IMR-90 (cell line): ENCODE data around the gene SSX2IP. TPM values are rescaled to one million over a fixed set of nuclear protein-coding genes. Genes with fewer than 3 reads are reported as not detected.

Source experiments
- ATAC-seq: fragments of 200-7000 bp; cut with Tn5 transposase; 2 replicates; pipeline ENCODE4 v1.9.1; 2020; ENCODE audit warnings: low read depth, mild to moderate bottlenecking, moderate library complexity
- BruUV-seq: library from RNA; stranded (reverse); fragments of 400-500 nt; replicated peaks from 2 replicates; lab custom pipeline; 2021; lab: Mats Ljungman, UMichigan
- CTCF ChIA-PET: fragments of 300-600 bp; formaldehyde crosslinking; extraction: SDS; loops from one replicate; lab custom pipeline; 2021; ENCODE audit warnings: antibody characterized with exemption; lab: Yijun Ruan, JAX
- POLR2A ChIA-PET: fragments of 300-600 bp; sonication (Branson Sonifier 250); formaldehyde crosslinking; loops from one replicate; lab custom pipeline; 2022; ENCODE audit warnings: antibody characterized with exemption; ENCODE audit not compliant: unreplicated experiment; lab: Charles Lee
- DNase-seq: peaks from one replicate; pipeline ENCODE4 v3.0.0; 2013
- H2AFZ ChIP-seq: replicated peaks from 2 replicates; pipeline ENCODE3; 2013; ENCODE audit warnings: low read length, mild to moderate bottlenecking; ENCODE audit not compliant: poor library complexity
- H2AK5ac ChIP-seq: 2 replicates; pipeline ENCODE4 v1.6.1; 2013; ENCODE audit warnings: low read depth, low read length, inconsistent platforms
- H2AK9ac ChIP-seq: replicated peaks from 2 replicates; pipeline ENCODE3; 2013; ENCODE audit warnings: mild to moderate bottlenecking, low read depth, low read length, moderate library complexity; ENCODE audit not compliant: poor library complexity
- H2BK120ac ChIP-seq: 2 replicates; pipeline ENCODE4 v1.6.1; 2013; ENCODE audit warnings: low read depth, low read length, inconsistent platforms
- H2BK15ac ChIP-seq: 3 replicates; pipeline ENCODE4 v1.6.1; 2013; ENCODE audit warnings: low read depth, low read length, inconsistent platforms
- H2BK20ac ChIP-seq: 2 replicates; pipeline ENCODE4 v1.6.1; 2013; ENCODE audit warnings: low read depth, mild to moderate bottlenecking, inconsistent platforms, low read length, moderate library complexity
- H2BK5ac ChIP-seq: 2 replicates; pipeline ENCODE4 v1.6.1; 2013; ENCODE audit warnings: mild to moderate bottlenecking, low read depth, low read length, inconsistent platforms; ENCODE audit not compliant: poor library complexity, severe bottlenecking
- H3K14ac ChIP-seq: replicated peaks from 2 replicates; pipeline ENCODE4 v1.6.1; 2013; ENCODE audit warnings: low read depth, low read length, inconsistent platforms
- H3K18ac ChIP-seq: 2 replicates; pipeline ENCODE4 v1.6.1; 2013; ENCODE audit warnings: low read depth, low read length, control low read depth
- H3K23ac ChIP-seq: 2 replicates; pipeline ENCODE4 v1.6.1; 2013; ENCODE audit warnings: low read depth, low read length, inconsistent platforms
- H3K27ac ChIP-seq: 2 replicates; pipeline ENCODE4 v1.5.1; 2013; ENCODE audit warnings: mild to moderate bottlenecking, control low read depth, low read length; ENCODE audit not compliant: insufficient read depth
- H3K27me3 ChIP-seq: 2 replicates; pipeline ENCODE4 v1.6.1; 2013; ENCODE audit warnings: low read length; ENCODE audit not compliant: control insufficient read depth, insufficient read depth
- H3K36me3 ChIP-seq: 2 replicates; pipeline ENCODE4 v1.6.1; 2013; ENCODE audit warnings: low read length, mixed read lengths; ENCODE audit not compliant: control insufficient read depth, insufficient read depth
- H3K4ac ChIP-seq: 2 replicates; pipeline ENCODE4 v1.6.1; 2013; ENCODE audit warnings: low read depth, low read length, inconsistent platforms
- H3K4me1 ChIP-seq: 2 replicates; pipeline ENCODE4 v1.6.1; 2013; ENCODE audit warnings: low read length, mixed read lengths; ENCODE audit not compliant: control insufficient read depth, insufficient read depth
- H3K4me2 ChIP-seq: 2 replicates; pipeline ENCODE4 v1.6.1; 2013; ENCODE audit warnings: low read depth, mild to moderate bottlenecking, control low read depth, low read length, moderate library complexity
- H3K4me3 ChIP-seq: 2 replicates; pipeline ENCODE4 v1.5.1; 2013; ENCODE audit warnings: low read depth, mild to moderate bottlenecking, control low read depth, low read length, moderate library complexity; ENCODE audit not compliant: insufficient read depth
- H3K56ac ChIP-seq: 2 replicates; pipeline ENCODE4 v1.6.1; 2013; ENCODE audit warnings: low read length, inconsistent platforms; ENCODE audit not compliant: insufficient read depth; ENCODE audit errors: extremely low read depth
- H3K79me1 ChIP-seq, 2 experiments: 2 replicates each; pipeline ENCODE4 v1.6.1; 2013; ENCODE audit warnings: low read length in 2 of 2, inconsistent platforms in 1 of 2, low read depth in 1 of 2
- H3K9ac ChIP-seq: 2 replicates; pipeline ENCODE4 v1.6.1; 2013; ENCODE audit warnings: low read depth, low read length, control low read depth
- H3K9me1 ChIP-seq: 2 replicates; pipeline ENCODE4 v1.6.1; 2013; ENCODE audit warnings: low read length, inconsistent platforms; ENCODE audit not compliant: insufficient read depth
- H3K9me3 ChIP-seq: 2 replicates; pipeline ENCODE4 v1.6.1; 2013; ENCODE audit warnings: low read length; ENCODE audit not compliant: control insufficient read depth, insufficient read depth
- H4K20me1 ChIP-seq: 2 replicates; pipeline ENCODE4 v1.6.1; 2013; ENCODE audit warnings: low read length, inconsistent platforms; ENCODE audit not compliant: insufficient read depth
- H4K5ac ChIP-seq: 2 replicates; pipeline ENCODE4 v1.6.1; 2013; ENCODE audit warnings: mild to moderate bottlenecking, low read depth, low read length, control low read depth
- H4K8ac ChIP-seq, 2 experiments: 2 replicates each; pipeline ENCODE4 v1.6.1; 2013; ENCODE audit warnings: low read depth in 2 of 2, low read length in 2 of 2, control low read depth in 1 of 2, inconsistent platforms in 1 of 2
- H4K91ac ChIP-seq: 2 replicates; pipeline ENCODE4 v1.6.1; 2013; ENCODE audit warnings: low read depth, low read length, inconsistent platforms; ENCODE audit not compliant: insufficient read depth
- BHLHE40 ChIP-seq: fragments of 150-350 bp; IDR thresholded peaks from 2 replicates; pipeline ENCODE4 v1.6.1; 2016; ENCODE audit warnings: mild to moderate bottlenecking, low read depth, low read length
- CEBPB ChIP-seq: IDR thresholded peaks from 2 replicates; pipeline ENCODE4 v1.6.1; 2012; ENCODE audit warnings: low read depth, low read length, improper control_type of control experiment
- CHD1 ChIP-seq: IDR thresholded peaks from 2 replicates; pipeline ENCODE4 v1.6.1; 2012; ENCODE audit warnings: low read depth, low read length, improper control_type of control experiment
- FOS ChIP-seq: fragments of 150-350 bp; IDR thresholded peaks from 2 replicates; pipeline ENCODE4 v1.6.1; 2016; ENCODE audit warnings: low read depth, low read length
- MAFK ChIP-seq: IDR thresholded peaks from 2 replicates; pipeline ENCODE4 v1.6.1; 2012; ENCODE audit warnings: low read depth, low read length, improper control_type of control experiment
- MAZ ChIP-seq: IDR thresholded peaks from 2 replicates; pipeline ENCODE4 v1.6.1; 2012; ENCODE audit warnings: low read depth, mild to moderate bottlenecking, low read length, improper control_type of control experiment, moderate library complexity, borderline replicate concordance
- MXI1 ChIP-seq: IDR thresholded peaks from 2 replicates; pipeline ENCODE4 v1.6.1; 2012; ENCODE audit warnings: low read depth, mild to moderate bottlenecking, low read length, moderate library complexity, borderline replicate concordance
- NFE2L2 ChIP-seq: fragments of 150-350 bp; IDR thresholded peaks from 2 replicates; pipeline ENCODE4 v1.6.1; 2016; ENCODE audit warnings: low read depth, mild to moderate bottlenecking, low read length
- POLR2A ChIP-seq: IDR thresholded peaks from 2 replicates; pipeline ENCODE4 v1.6.1; 2012; ENCODE audit warnings: mild to moderate bottlenecking, low read depth, low read length
- RAD21 ChIP-seq: IDR thresholded peaks from 2 replicates; pipeline ENCODE4 v1.6.1; 2012; ENCODE audit warnings: low read length, improper control_type of control experiment
- RCOR1 ChIP-seq: IDR thresholded peaks from 2 replicates; pipeline ENCODE4 v1.6.1; 2012; ENCODE audit warnings: mild to moderate bottlenecking, low read length, improper control_type of control experiment; ENCODE audit not compliant: insufficient replicate concordance
- RFX5 ChIP-seq: IDR thresholded peaks from 2 replicates; pipeline ENCODE4 v1.8.0; 2012; ENCODE audit warnings: low read depth, mild to moderate bottlenecking, low read length, moderate library complexity
- SMC3 ChIP-seq: fragments of 150-350 bp; IDR thresholded peaks from 2 replicates; pipeline ENCODE4 v1.6.1; 2016; ENCODE audit warnings: low read depth, mild to moderate bottlenecking, antibody characterized with exemption, low read length, moderate library complexity
- WGBS, 2 experiments: methylation state at CpG; one replicate each; pipeline versions ENCODE4 v1.1.5 to v1.1.7; 2013; ENCODE audit warnings: missing lambda C conversion rate in 2 of 2; ENCODE audit not compliant: insufficient read length in 1 of 2; ENCODE audit errors: extremely low coverage in 2 of 2; 5-methylcytosine and 5-hydroxymethylcytosine counted together
- dilution Hi-C: fragments of 300-500 bp; cut with HindIII; formaldehyde crosslinking; loops from one replicate; pipeline ENCODE4 v1.14.3; 2018; ENCODE audit warnings: low sequenced_read_pairs; ENCODE audit not compliant: unreplicated experiment
- in situ Hi-C: fragments of 300-500 bp; cut with MboI; formaldehyde crosslinking; loops from 3 replicates; pipeline ENCODE4 v1.14.3; 2019; ENCODE audit warnings: low sequenced_read_pairs, inconsistent platforms, mixed read lengths
- intact Hi-C: fragments of 100-400 bp; cut with micrococcal nuclease; formaldehyde crosslinking; loops from 2 replicates; pipeline ENCODE4 v1.10.0; 2022
- polyA plus RNA-seq, 3 experiments: library from polyadenylated mRNA; depleted of rRNA; stranded (reverse); fragments of >200 nt; gene quantifications; 2 replicates each; pipeline ENCODE4 v1.2.3, GENCODE V29; 2012; ENCODE audit warnings: low replicate concordance in 1 of 3
- total RNA-seq: library from RNA; depleted of rRNA; stranded (reverse); fragments of >200 nt; gene quantifications from 2 replicates; pipeline ENCODE4 v1.2.3, GENCODE V29; 2012
- TF ChIP-seq, protein P1 (sequence below): fragments of 150-350 bp; IDR thresholded peaks from 2 replicates; pipeline ENCODE4 v1.6.1; 2017; ENCODE audit warnings: mild to moderate bottlenecking, antibody characterized with exemption, low read length, low read depth
- TF ChIP-seq, protein P2 (sequence below): fragments of 150-350 bp; IDR thresholded peaks from 2 replicates; pipeline ENCODE4 v1.6.1; 2016; ENCODE audit warnings: low read depth, mild to moderate bottlenecking, low read length, moderate library complexity, borderline replicate concordance

SSX2IP gene
- total and polyA plus RNA-seq, 2 of the 4 experiments (the other 2 are of a cell fraction) = 7.7 to 13.4 TPM

DNA sequence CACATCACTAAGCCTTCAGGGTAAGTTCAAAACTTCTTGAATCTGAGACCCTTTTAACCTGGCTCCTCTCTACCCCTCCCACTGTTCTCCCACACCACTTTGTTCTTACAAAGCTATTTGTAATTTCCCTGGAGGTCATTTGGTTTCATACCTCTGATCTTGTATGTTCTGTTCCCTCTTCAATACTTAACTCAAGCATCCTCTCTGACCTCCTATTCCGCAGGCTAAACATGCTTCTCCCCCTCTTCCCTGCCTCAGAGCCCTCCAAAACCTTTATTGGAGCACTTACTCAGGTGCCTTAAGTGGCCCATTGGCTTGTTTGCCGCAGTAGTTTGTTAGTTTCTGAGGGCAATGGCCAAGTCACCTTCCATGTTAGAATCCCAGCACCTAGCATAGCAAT, 54.8 kb downstream of the SSX2IP start:
- no peak for DNase-seq
- Histone ChIP-seq H3K9ac (no peak overlapping the region), H3K27ac (no peak overlapping the region), H3K4me3 (no peak overlapping the region), H4K8ac (no peak overlapping the region), H3K4ac (no peak overlapping the region), H3K79me1 (no peaks in the 10 kb centered on the region), H3K4me1 (peaks cover 2% of the 10 kb centered on the region), H3K36me3 (no peaks in the 10 kb centered on the region), H3K27me3 (no peaks in the 10 kb centered on the region; the same call in 1 of the 2 replicates), H2BK5ac (no peak overlapping the region), H2BK20ac (no peak overlapping the region), H3K18ac (no peak overlapping the region), H4K91ac (no peak overlapping the region), H3K23ac (no peak overlapping the region), H3K14ac (no peak overlapping the region), H2AK5ac (no peak overlapping the region), H3K9me1 (no peaks in the 10 kb centered on the region; the same call in 1 of the 2 replicates), H2BK120ac (no peak overlapping the region), H3K9me3 (peaks cover 3% of the 10 kb centered on the region; the same call in 1 of the 2 replicates), H2AK9ac (no peak overlapping the region), H3K56ac (no peak overlapping the region), H4K20me1 (no peaks in the 10 kb centered on the region), H2BK15ac (no peak overlapping the region), H4K5ac (no peak overlapping the region), H3K4me2 (no peak overlapping the region), H2AFZ (no peak overlapping the region)
- POLR2A ChIA-PET = no interaction called here
- intact Hi-C loops (no loop called here), dilution Hi-C loops (no loop called here), in situ Hi-C loops (no loop called here)
- ATAC-seq = no peak
- no TSS peak for BruUV-seq
- WGBS, 2 experiments = no CpG with 5 or more reads among the region's 2 CpGs
- CTCF ChIA-PET = interaction anchor here (1.1 kb wide), 1 partner anchor 13 kb away, joined by 3 read pairs; no protein-coding TSS in a partner anchor
- TF ChIP-seq FOS = no peak
- TF ChIP-seq, protein P1, sequence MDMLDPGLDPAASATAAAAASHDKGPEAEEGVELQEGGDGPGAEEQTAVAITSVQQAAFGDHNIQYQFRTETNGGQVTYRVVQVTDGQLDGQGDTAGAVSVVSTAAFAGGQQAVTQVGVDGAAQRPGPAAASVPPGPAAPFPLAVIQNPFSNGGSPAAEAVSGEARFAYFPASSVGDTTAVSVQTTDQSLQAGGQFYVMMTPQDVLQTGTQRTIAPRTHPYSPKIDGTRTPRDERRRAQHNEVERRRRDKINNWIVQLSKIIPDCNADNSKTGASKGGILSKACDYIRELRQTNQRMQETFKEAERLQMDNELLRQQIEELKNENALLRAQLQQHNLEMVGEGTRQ = no peak
- TF ChIP-seq POLR2A = no peak
- no peak for TF ChIP-seq RAD21
- TF ChIP-seq, protein P2, sequence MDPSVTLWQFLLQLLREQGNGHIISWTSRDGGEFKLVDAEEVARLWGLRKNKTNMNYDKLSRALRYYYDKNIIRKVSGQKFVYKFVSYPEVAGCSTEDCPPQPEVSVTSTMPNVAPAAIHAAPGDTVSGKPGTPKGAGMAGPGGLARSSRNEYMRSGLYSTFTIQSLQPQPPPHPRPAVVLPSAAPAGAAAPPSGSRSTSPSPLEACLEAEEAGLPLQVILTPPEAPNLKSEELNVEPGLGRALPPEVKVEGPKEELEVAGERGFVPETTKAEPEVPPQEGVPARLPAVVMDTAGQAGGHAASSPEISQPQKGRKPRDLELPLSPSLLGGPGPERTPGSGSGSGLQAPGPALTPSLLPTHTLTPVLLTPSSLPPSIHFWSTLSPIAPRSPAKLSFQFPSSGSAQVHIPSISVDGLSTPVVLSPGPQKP = no peak
- TF ChIP-seq CEBPB = no peak
- no peak for TF ChIP-seq SMC3
- TF ChIP-seq MXI1 = no peak
- TF ChIP-seq MAFK = no peak
- TF ChIP-seq MAZ = no peak
- no peak for TF ChIP-seq NFE2L2
- TF ChIP-seq RCOR1 = no peak
- TF ChIP-seq RFX5 = no peak
- TF ChIP-seq CHD1 = no peak
- TF ChIP-seq BHLHE40 = no peak
